B cell (primary cell): ENCODE measurements around the gene TENT4A.

Experiments
- EZH2 ChIP-seq: IDR thresholded peaks from 2 replicates; pipeline ENCODE4 v1.6.1; 2012; ENCODE audit warnings: borderline replicate concordance, low read depth, mild to moderate bottlenecking, moderate library complexity, low read length; ENCODE audit not compliant: insufficient read depth, poor library complexity, severe bottlenecking
- TF ChIP-seq, protein P1 (sequence below): fragments of 200-600 bp; IDR thresholded peaks from one replicate; pipeline ENCODE4 v1.8.0; 2022; ENCODE audit warnings: antibody characterized with exemption, mild to moderate bottlenecking

DNA sequence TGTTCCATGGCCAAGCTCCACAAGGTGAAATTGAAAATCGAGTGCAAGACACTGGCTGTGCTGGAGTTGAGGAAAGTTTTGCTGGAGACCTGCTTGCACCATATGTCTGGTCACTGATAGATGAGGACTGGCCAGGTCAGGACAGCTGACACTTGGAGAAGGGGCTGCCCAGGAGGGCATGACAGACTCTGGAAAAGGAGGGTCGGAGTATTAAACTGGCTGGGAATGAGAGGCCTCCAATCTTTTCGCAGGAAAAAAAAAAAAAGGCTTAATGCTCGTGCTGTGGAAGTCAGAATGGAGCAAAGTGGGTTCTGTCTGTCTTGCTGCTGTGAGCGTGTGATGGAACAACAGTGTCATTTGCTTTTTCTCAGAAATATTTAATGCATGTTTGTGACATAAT, 5.5 kb downstream of the TENT4A start:
- no peak for TF ChIP-seq EZH2
- TF ChIP-seq, protein P1, sequence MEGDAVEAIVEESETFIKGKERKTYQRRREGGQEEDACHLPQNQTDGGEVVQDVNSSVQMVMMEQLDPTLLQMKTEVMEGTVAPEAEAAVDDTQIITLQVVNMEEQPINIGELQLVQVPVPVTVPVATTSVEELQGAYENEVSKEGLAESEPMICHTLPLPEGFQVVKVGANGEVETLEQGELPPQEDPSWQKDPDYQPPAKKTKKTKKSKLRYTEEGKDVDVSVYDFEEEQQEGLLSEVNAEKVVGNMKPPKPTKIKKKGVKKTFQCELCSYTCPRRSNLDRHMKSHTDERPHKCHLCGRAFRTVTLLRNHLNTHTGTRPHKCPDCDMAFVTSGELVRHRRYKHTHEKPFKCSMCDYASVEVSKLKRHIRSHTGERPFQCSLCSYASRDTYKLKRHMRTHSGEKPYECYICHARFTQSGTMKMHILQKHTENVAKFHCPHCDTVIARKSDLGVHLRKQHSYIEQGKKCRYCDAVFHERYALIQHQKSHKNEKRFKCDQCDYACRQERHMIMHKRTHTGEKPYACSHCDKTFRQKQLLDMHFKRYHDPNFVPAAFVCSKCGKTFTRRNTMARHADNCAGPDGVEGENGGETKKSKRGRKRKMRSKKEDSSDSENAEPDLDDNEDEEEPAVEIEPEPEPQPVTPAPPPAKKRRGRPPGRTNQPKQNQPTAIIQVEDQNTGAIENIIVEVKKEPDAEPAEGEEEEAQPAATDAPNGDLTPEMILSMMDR, result no peak
